ENCODE data around the gene GPR152.

Gene GPR152

DNA sequence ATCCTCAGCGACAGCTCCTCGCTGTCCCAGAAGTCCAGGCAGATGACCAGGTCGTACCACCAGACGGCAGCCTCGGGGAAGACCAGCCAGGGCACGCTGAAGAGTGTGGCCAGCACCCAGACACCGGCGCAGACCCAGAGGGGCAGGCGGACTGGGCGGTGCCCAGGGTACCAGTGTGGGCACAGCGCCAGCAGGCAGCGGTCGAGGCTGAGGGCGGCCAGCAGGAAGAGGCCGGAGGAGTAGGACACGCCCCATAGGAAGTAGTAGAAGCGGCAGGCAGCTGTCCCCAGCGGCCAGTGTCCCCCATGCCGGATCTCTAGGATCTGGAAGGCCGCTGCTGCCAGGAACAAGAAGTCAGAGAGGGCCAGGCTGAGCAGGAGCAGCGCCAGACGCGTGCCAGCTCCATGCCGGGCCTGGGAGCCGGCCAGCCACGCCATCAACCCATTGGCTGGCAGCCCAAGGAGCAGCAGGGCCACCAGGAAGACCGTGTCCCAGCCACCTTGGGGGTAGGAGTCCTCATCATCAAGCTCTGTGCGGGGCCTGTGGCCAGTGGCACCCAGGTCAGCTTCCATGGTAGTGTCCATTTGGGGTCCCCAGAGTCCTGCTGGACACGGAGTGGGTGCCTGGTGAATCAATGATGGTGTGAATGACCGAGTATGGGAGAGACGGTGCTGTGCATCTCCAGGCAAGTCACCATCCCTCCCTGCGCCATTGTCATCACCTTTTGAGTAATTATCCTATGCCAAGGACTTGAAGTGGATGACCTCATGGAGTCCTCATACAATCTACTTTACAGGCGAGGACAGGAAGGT is at the start of gene GPR152:
Gene GPR152, minus strand, starts transcription at position 589 of the 812 bp plus-strand sequence. Its CDS starts 5 bp downstream, at position 584.
- DNase-seq (ENCODE audit: low read depth), result no peak

DNA sequence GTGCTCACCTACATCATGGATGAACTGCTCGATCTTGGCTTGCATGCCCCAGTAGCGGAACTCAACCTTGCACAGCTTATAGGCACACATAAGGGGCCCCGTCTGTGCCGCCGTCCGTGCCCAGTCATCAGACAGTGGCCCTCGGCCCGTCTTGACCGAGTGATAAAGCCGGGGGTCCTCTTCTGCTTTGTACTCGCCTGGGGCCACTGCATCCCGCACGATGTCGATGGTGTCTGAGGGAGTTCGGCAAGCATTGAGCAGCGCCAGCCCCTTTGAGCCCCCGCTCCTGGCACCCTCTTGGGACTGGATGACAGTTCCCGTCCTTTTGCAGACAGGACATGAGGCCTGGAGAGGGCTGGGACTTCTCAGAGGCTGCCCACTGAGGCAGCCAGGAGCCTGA is 49.3 kb upstream of the GPR152 start:
- DNase-seq (ENCODE audit: low read depth), result no peak

GRCh38 chr11:67500831-67501715 is 48.5 kb upstream of the GPR152 start:
- DNase-seq (ENCODE audit: low read depth), result no peak

DNA sequence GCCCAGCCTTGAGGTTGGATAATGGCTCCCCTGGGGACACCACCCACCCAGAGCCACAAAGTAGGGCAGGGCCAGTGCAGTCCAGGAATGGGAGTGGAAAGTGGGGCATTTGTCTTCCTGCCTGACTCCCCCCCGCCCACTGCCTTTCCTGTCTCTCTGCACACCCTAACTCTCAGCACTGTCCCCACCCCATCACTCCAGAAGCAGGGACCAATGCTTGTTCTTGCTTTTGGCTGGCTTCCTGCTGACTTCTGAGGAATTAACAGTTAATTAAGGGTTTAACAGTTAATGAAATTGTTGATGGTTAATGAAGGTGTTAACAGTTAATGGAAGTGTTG is 47.9 kb upstream of the GPR152 start:
- no peak for DNase-seq (ENCODE audit: low read depth)

- DNase-seq (ENCODE audit: low read depth), result no peak
Measured at GRCh38 chr11:67499808-67500483, 47.4 kb upstream of the GPR152 start.

DNA sequence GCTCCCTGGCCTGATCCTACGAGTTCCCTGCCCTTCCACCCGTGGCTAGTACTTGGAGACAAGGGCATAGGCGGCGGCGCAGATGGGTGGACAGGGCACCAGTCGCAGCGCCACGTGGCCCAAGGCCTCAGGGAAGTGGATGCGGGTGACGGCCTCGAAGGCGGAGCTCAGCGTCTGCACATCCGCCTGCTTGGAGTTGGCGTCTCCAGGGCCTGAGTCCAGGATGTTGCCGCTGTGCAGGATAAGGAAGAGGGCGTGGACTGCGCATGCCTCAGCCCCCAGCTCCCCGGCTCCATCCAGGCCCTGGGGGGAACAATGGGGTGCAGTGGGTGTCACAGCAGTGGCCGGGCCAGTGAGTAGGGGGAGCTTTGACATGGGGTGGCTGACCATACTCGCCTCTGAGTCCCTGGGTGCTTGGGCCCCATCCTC is 46.0 kb upstream of the GPR152 start:
- DNase-seq (ENCODE audit: low read depth), result no peak

GRCh38 chr11:67497656-67498291 is 45.2 kb upstream of the GPR152 start:
- no peak for DNase-seq (ENCODE audit: low read depth)

GRCh38 chr11:67496113-67496512 is 43.6 kb upstream of the GPR152 start:
- no peak for DNase-seq (ENCODE audit: low read depth)

GRCh38 chr11:67495234-67496005 is 42.9 kb upstream of the GPR152 start:
- no peak for DNase-seq (ENCODE audit: low read depth)

DNA sequence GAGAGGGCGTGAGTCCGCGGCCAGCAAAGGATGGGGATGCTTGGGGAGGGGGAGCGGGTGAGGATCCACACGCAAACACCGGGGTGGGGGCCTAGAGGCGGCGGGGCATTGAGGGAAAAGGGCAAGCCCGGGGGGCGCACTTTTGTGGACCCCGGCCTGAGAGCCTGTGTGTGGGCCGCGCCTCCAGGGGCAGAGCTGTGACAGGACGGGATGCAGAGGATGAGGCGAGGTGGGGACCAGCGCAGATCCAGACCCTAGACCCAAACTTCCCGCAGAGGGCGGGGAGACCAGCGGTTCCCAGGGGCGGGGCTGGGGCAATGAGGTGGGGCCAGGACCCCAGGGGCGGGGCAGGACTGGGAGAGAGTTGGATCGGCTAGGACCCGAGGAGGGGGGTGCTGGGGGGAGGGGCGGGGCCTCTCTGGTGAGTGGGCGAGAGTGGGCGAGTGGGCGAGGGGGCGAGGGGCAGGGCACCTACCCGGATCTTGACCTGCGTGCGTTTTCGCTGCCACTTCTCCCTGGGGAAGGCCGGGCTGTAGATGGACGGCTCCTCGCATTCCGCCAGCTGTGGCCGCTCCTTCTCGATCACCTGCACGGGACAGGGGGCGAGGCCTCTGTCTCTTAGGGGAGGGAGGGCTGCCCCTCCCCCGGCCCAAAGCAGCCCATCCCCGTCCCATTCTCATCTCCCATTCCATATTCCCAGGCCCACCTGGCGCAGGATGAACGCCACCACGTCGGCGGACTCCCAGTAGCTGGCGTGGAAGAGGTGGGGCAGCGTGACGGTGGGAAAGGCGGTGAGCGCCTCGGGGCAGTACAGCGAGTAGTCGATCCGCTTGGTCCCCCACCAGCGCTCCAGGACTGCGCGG is 42.1 kb upstream of the GPR152 start:
- DNase-seq (ENCODE audit: low read depth), result no peak

DNA sequence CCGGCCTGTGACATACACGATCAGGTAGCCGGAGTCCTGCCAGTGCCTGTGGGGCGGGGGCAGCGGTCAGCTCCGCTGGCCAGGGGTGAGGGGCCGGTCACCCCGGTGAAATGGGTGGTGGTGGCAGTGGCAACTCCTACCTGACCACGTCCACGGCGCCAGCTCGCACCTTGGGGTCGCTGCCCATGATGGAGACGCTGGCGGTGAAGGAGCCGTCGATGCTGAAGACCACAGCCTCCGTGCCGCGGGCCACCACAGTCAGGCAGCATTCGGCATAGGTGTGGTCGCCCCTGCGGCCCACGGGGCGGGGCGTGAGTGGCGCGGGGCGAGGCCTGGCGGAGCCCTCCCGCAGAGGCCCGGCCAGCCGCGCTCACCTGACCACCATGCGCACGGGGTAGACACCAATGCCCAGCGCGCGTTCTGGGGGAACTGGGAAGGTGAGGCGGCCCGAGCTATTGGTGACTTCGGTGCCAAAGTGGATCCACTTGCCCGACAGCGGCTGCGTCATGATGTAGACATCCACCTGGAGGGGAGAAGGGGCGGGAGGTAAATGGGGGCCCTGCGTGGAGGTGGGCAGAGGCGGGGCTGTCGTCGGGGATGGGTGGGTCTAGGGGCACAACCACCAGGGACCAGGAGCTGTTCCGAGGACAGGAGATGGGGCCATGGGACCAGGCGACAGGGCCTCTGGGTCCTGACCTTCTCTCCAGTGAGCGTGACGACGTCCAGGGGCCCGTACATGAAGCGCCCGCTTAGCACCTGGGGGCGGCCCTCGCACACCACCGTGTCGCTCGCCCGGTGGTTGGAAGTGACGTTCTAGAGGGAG is 41.2 kb upstream of the GPR152 start:
- no peak for DNase-seq (ENCODE audit: low read depth)

- peak; percentile 20 for DNase-seq (ENCODE audit: low read depth)
Measured at GRCh38 chr11:67492801-67493547, 40.4 kb upstream of the GPR152 start.

DNA sequence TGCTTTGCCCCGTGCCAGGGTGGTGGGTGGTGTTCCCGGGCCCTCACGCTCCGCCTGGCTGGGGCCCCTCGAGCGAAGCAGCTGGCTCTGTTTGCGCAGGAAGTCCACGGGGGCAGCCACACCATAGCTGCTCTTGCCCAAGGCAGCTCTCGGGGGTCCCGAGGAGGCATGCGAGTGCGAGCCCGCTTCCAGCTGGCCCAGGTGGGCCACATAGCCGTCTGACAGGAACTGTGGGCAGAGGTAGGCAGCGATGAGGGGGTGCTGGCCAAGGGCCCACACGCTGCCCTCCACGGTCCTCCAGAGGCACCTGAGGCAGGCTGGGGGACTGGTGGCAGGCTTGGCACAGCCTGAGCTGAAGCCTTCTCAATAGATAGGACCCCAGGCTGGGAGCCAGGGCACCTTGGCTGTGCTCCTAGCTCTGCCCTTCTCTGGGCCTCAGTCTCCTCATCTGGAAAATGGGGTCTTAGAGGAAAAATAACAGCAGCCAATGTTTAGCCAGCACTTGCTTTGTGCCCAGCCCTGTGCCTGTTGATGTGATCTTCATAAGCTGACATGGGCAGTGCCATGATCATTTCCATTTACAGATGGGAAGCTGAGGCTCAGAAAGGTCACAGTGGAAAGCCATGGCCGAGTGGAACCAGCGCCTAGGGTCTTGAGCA is 39.7 kb upstream of the GPR152 start:
- no peak for DNase-seq (ENCODE audit: low read depth)

GRCh38 chr11:67491276-67492068 is 38.9 kb upstream of the GPR152 start:
- DNase-seq (ENCODE audit: low read depth), result no peak

GRCh38 chr11:67490727-67491065 is 38.2 kb upstream of the GPR152 start:
- DNase-seq (ENCODE audit: low read depth), result no peak

- DNase-seq (ENCODE audit: low read depth), result no peak
Measured at GRCh38 chr11:67489885-67490726, 37.6 kb upstream of the GPR152 start.
